Right atrium auricular region (tissue), 2 donors: ENCODE data around the gene EIF2D. TPM values are rescaled to one million over a fixed set of nuclear protein-coding genes. Genes with fewer than 3 reads are reported as not detected.
"Not testable (repeated sequence)": the region's sequence is repeated elsewhere in the genome, so short reads cannot be mapped to it uniquely, and the experiment has no call there.

Source experiments
- DNase-seq: peaks from one replicate; pipeline ENCODE4 v3.0.0-alpha.2; 2019; ENCODE audit warnings: low spot score
- H3K27ac ChIP-seq, 2 donors: fragments of 200-600 bp; sonication (generic); 1 replicate in 1 of 2; 2 replicates in 1 of 2; pipeline ENCODE4 v1.5.1; 2016 to 2019
- H3K27me3 ChIP-seq, 2 donors: fragments of 200-600 bp; sonication (generic); one replicate each; pipeline versions ENCODE4 v1.5.1 to v1.6.0; 2017 to 2019
- H3K36me3 ChIP-seq: fragments of 200-600 bp; sonication (generic); one replicate; pipeline ENCODE4 v1.5.1; 2016
- H3K4me1 ChIP-seq, 2 donors: fragments of 200-600 bp; sonication (generic); one replicate each; pipeline versions ENCODE4 v1.5.1 to v1.6.0; 2017 to 2019
- H3K4me3 ChIP-seq, 2 donors: fragments of 200-600 bp; sonication (generic); 1 replicate in 1 of 2; 2 replicates in 1 of 2; pipeline ENCODE4 v1.5.1; 2017 to 2019; ENCODE audit warnings: mild to moderate bottlenecking in 1 of 2, moderate library complexity in 1 of 2
- H3K9me3 ChIP-seq, 2 donors: fragments of 200-600 bp; sonication (generic); one replicate each; pipeline ENCODE4 v1.5.1; 2019
- total RNA-seq, 2 donors: library from RNA; depleted of rRNA; stranded (reverse); fragments of >200 nt; gene quantifications; one replicate each; pipeline ENCODE4 v1.1.0, GENCODE V29; 2016
- TF ChIP-seq, protein P1 (sequence below), 2 donors: fragments of 200-600 bp; sonication (generic); IDR thresholded peaks; one replicate each; pipeline ENCODE4 v1.5.1; 2019; ENCODE audit warnings: antibody characterized with exemption in 2 of 2

Gene EIF2D
- total RNA-seq, 2 donors from 2014 or later, result 21.7 to 30.4 TPM

DNA sequence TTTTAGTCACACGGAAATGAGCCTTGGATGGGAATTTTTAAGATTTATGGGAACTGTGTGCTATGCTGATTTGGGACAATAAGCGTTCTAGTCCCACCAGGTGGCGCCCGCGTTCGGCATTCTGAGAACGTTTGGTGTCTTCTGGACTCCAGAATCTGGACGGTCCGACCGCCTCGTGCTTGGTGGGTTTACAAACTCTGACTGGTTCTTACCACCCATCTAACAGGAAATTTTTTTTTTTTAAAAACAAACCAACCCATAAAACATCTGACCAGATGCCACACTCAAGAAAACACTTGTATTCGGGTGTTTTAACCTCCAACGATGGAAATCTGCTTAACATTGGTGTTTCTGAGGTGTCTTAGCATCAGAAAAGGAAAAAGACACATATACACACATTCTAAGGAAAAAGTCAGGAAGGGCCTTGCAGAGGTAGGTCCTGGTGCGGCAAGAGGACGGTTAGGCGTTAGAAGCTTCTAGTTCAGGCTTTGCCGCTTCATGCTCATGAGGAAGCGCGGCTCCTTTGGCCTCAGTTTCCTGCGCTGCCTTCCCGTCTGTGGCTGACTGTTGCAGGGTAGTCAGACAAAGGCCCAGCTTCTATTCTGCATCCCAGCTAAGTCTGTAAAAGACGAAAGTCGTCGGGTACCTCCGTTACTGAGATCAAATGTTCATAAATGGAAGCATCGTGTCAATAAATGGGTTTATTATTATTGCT lies 22.3 kb upstream of the EIF2D start:
- peak; percentile 97 for DNase-seq

DNA sequence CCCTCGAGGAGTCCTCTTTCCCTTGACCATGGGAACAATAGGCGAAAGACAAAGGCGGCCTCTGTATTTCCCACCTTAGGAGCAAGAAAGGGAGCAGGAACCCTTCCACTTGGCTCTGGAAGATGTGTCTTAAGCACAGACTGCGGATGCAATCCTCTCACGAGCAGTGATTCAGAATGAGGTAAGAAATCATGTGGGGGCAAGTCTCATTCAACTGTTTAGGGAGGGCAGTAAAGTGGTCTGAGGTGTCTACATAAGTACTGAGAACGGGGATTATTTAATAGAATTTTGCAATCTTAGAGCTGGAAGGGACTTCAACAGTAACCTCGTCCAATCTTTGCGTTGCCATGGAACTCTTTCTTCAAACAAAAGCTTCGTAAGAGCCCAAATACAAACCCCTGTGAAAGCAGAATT lies 21.4 kb upstream of the EIF2D start:
- Histone ChIP-seq H3K4me1 (peaks cover 0 to 26% of the 10 kb centered on the region in 2 donors), H3K27ac (peak overlapping the region; percentile 23 to 97), H3K36me3 (no peaks in the 10 kb centered on the region), H3K4me3 (no peak overlapping the region), H3K27me3 (no peaks in the 10 kb centered on the region), H3K9me3 (no peaks in the 10 kb centered on the region)
- TF ChIP-seq, protein P1, sequence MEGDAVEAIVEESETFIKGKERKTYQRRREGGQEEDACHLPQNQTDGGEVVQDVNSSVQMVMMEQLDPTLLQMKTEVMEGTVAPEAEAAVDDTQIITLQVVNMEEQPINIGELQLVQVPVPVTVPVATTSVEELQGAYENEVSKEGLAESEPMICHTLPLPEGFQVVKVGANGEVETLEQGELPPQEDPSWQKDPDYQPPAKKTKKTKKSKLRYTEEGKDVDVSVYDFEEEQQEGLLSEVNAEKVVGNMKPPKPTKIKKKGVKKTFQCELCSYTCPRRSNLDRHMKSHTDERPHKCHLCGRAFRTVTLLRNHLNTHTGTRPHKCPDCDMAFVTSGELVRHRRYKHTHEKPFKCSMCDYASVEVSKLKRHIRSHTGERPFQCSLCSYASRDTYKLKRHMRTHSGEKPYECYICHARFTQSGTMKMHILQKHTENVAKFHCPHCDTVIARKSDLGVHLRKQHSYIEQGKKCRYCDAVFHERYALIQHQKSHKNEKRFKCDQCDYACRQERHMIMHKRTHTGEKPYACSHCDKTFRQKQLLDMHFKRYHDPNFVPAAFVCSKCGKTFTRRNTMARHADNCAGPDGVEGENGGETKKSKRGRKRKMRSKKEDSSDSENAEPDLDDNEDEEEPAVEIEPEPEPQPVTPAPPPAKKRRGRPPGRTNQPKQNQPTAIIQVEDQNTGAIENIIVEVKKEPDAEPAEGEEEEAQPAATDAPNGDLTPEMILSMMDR (IDR thresholded peaks at IDR 0.05), result no peak
- DNase-seq, result no peak

More for the DNA sequence above, 22.3 kb upstream of the EIF2D start:
- Histone ChIP-seq H3K4me3 (peak overlapping the region in 1 of 2 donors; percentile 90), H3K9me3 (no peaks in the 10 kb centered on the region), H3K27ac (peak overlapping the region; percentile 95 to 97), H3K27me3 (no peaks in the 10 kb centered on the region), H3K4me1 (peaks cover 0 to 26% of the 10 kb centered on the region in 2 donors), H3K36me3 (no peaks in the 10 kb centered on the region)
- TF ChIP-seq, protein P1 (IDR thresholded peaks at IDR 0.05), result peak; percentile 77 to 91

DNA sequence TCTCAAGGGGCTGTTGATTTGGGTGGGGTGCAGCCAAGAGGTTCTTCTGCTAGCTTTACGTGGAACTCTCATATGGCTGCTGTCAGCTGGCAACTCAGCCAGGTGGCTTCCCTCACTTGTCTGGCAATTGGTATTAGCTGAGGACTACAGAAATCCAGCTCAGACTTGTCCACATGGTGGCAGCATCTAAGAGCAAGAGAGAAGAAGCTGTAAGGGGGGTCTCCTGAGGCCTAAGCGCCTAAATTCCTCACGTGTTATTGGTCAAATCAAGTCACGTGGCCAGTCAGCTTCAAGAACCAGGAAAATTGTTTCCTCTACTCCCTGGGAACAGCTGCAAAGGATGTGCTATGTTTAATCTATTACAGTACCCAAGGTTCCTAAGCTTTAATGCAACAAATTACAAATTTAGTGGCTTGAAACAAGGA lies 18.8 kb upstream of the EIF2D start:
- H3K4me3 ChIP-seq, result no peak overlapping the region
- DNase-seq, result peak; percentile 83
- no peaks in the 10 kb centered on the region for H3K36me3 ChIP-seq
- peaks cover 0 to 10% of the 10 kb centered on the region in 2 donors for H3K4me1 ChIP-seq
- TF ChIP-seq, protein P1 (IDR thresholded peaks at IDR 0.05), result peak; percentile 42 to 76
- no peaks in the 10 kb centered on the region for H3K9me3 ChIP-seq
- H3K27ac ChIP-seq, result no peak overlapping the region
- H3K27me3 ChIP-seq, result no peaks in the 10 kb centered on the region

DNA sequence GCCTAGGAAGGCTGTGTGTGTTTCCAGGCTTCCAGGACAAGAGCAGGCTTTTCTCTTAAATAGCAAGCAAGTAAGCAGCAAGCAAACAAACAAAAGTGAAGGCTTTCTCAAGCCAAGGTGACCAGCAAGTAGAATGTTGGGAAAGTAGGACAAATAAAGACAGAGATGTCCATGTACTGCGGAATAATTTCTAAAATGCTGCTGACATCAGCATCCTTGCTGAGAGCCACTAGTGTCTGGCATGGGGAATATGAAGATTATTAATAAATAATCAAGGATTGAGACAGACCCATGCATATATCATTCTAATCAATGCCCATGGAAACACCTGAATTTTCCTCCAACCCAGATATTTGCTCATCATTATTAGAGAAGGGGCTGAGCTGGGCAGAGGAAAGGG lies 16.7 kb upstream of the EIF2D start:
- no peaks in the 10 kb centered on the region for H3K9me3 ChIP-seq
- H3K4me3 ChIP-seq, result no peak overlapping the region
- H3K36me3 ChIP-seq, result no peaks in the 10 kb centered on the region
- no peak for DNase-seq
- TF ChIP-seq, protein P1 (IDR thresholded peaks at IDR 0.05), result no peak
- no peaks in the 10 kb centered on the region for H3K27me3 ChIP-seq
- H3K4me1 ChIP-seq, result no peaks in the 10 kb centered on the region
- H3K27ac ChIP-seq, result no peak overlapping the region

DNA sequence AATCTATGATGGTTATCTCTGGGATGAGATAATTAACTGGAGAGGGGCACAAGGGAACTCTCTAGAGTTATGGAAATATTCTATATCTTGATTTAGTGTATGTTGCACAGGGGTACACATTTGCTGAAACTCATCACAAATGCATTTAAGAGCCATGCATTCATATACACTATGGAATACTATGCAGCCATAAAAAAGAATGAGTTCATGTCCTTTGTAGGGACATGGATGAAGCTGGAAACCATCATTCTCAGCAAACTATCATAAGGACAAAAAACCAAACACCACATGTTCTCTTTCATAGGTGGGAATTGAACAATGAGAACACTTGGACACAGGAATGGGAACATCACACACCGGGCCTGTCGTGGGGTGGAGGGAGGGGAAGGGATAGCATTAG lies 14.1 kb upstream of the EIF2D start:
- not testable (repeated sequence) for H3K27me3 ChIP-seq, DNase-seq, H3K36me3 ChIP-seq, H3K9me3 ChIP-seq, H3K27ac ChIP-seq, H3K4me1 ChIP-seq, H3K4me3 ChIP-seq

DNA sequence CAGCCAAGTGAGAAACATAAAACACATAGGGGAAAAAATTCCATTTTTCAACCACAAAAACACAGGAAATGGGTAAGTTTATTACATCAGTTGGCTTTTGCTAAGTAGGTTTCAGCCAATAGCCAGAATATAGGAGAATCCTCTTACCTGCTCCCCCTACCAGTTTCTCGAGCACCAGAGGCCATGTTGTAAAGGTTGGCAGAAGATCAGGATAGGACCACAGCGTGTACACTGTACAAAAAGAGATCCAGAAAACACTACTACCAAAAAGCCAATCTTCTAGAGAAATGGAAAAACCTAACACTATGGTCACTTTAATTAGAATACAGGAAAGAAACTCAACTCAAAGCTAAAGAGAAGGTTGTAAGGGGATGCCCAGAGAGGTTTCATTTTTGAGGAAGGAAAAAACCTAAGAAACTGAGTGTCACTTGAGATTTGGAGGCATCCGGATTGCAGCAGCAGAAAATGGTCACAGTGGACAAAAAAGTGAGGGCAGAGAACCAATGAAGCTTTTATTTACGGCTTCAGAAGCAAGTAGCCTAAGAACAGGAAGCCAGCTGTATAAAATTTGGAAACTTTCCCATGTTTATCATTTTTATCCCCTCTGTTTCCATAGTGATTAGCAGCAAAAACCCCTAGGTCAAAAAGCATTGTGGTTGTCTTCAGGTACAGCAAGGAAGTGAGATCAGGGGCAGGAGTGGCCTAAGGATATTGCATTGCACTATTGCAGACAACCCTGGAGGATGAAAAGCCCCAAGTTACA lies 2.9 kb downstream of the EIF2D start:
- peaks cover 34% of the 10 kb centered on the region for H3K36me3 ChIP-seq

More for the DNA sequence above, 2.9 kb downstream of the EIF2D start:
- DNase-seq, result no peak
- Histone ChIP-seq H3K9me3 (no peaks in the 10 kb centered on the region), H3K4me3 (no peak overlapping the region), H3K4me1 (peaks cover 0 to 8% of the 10 kb centered on the region in 2 donors), H3K27me3 (no peaks in the 10 kb centered on the region), H3K27ac (no peak overlapping the region)
- TF ChIP-seq, protein P1 (IDR thresholded peaks at IDR 0.05), result no peak
